HG02840 (cell line): ENCODE data around the gene NUP153.

ENCODE experiments used
- ATAC-seq: cut with Tn5 transposase; IDR thresholded peaks from one replicate; pipeline ENCODE4 v1.9.1; 2021; ENCODE audit warnings: mild to moderate bottlenecking, moderate library complexity, moderate number of reproducible peaks; ENCODE audit not compliant: unreplicated experiment, low FRiP score

NUP153 gene

GRCh38 chr6:17577059-17577458 lies 129.7 kb downstream of the NUP153 start:
- no peak for ATAC-seq

DNA sequence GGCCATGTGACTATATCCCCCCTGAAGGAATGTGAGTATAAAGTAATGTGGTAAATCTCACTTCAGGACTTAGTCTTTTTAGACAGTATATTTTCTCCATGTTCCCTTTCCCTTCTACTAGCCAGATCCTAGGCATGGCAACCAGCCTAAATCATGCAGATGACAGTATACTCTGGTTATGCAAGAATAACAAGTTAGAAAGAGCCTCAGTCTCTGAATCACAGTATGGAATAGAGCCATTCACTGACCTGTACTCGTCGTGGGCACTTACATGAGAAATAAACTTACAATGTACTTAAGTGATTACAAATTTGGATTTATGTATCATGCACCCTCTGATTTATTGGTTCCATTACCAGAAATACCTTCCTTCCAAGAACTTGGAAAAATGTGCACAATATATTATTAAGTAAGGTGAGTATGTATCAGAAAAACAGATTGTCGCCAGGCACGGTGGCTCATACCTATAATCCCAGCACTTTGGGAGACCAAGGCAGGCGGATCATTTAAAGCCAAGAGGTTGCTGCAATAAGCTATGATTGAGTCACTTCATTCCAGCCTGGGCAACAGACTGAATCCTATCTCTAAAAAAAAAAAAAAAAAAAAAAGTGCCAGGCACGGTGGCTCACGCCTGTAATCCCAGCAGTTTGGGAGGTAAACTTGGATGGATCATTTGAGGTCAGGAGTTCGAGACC lies 131.7 kb downstream of the NUP153 start:
- ATAC-seq = no peak

- no peak for ATAC-seq
These were observed 141.3 kb downstream of the NUP153 start for GRCh38 chr6:17565399-17565798.
